ENCODE measurements around the gene PHLDB1.
A peak's percentile ranks its signal among the peaks of the same experiment; 100 is the strongest.

PHLDB1 gene

GRCh38 chr11:118688851-118689502, 81.6 kb downstream of the PHLDB1 start:
- TF ChIP-seq, protein P1, sequence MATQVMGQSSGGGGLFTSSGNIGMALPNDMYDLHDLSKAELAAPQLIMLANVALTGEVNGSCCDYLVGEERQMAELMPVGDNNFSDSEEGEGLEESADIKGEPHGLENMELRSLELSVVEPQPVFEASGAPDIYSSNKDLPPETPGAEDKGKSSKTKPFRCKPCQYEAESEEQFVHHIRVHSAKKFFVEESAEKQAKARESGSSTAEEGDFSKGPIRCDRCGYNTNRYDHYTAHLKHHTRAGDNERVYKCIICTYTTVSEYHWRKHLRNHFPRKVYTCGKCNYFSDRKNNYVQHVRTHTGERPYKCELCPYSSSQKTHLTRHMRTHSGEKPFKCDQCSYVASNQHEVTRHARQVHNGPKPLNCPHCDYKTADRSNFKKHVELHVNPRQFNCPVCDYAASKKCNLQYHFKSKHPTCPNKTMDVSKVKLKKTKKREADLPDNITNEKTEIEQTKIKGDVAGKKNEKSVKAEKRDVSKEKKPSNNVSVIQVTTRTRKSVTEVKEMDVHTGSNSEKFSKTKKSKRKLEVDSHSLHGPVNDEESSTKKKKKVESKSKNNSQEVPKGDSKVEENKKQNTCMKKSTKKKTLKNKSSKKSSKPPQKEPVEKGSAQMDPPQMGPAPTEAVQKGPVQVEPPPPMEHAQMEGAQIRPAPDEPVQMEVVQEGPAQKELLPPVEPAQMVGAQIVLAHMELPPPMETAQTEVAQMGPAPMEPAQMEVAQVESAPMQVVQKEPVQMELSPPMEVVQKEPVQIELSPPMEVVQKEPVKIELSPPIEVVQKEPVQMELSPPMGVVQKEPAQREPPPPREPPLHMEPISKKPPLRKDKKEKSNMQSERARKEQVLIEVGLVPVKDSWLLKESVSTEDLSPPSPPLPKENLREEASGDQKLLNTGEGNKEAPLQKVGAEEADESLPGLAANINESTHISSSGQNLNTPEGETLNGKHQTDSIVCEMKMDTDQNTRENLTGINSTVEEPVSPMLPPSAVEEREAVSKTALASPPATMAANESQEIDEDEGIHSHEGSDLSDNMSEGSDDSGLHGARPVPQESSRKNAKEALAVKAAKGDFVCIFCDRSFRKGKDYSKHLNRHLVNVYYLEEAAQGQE (IDR thresholded peaks at IDR 0.05; ENCODE audit: insufficient replicate concordance, low read depth) = no peak
- H3K27me3 ChIP-seq (ENCODE audit: insufficient read depth, poor library complexity, severe bottlenecking) = no peaks in the 10 kb centered on the region
- no peak overlapping the region for H3K4me3 ChIP-seq (replicated peaks; ENCODE audit: insufficient read depth, low read length)
- no peak for DNase-seq (ENCODE audit: low read depth in 1 of 2, low spot score in 1 of 2)
- no peak overlapping the region for H3K27ac ChIP-seq (replicated peaks)

GRCh38 chr11:118689503-118689851, 82.1 kb downstream of the PHLDB1 start:
- Histone ChIP-seq H3K27me3 (ENCODE audit: insufficient read depth, poor library complexity, severe bottlenecking) (no peaks in the 10 kb centered on the region), H3K27ac (replicated peaks) (no peak overlapping the region), H3K4me3 (replicated peaks; ENCODE audit: insufficient read depth, low read length) (no peak overlapping the region)
- TF ChIP-seq CTCF (IDR thresholded peaks at IDR 0.05; ENCODE audit: insufficient read depth, low read length) (no peak), SPI1 (IDR thresholded peaks at IDR 0.05; ENCODE audit: borderline replicate concordance, low read depth) (no peak), POLR2AphosphoS5 (IDR thresholded peaks at IDR 0.05; ENCODE audit: low read depth) (no peak), GABPA (IDR thresholded peaks at IDR 0.05; ENCODE audit: low read depth) (no peak)
- TF ChIP-seq, protein P1 (IDR thresholded peaks at IDR 0.05; ENCODE audit: insufficient replicate concordance, low read depth) = no peak
- DNase-seq (ENCODE audit: low read depth in 1 of 2, low spot score in 1 of 2) = no peak

DNA sequence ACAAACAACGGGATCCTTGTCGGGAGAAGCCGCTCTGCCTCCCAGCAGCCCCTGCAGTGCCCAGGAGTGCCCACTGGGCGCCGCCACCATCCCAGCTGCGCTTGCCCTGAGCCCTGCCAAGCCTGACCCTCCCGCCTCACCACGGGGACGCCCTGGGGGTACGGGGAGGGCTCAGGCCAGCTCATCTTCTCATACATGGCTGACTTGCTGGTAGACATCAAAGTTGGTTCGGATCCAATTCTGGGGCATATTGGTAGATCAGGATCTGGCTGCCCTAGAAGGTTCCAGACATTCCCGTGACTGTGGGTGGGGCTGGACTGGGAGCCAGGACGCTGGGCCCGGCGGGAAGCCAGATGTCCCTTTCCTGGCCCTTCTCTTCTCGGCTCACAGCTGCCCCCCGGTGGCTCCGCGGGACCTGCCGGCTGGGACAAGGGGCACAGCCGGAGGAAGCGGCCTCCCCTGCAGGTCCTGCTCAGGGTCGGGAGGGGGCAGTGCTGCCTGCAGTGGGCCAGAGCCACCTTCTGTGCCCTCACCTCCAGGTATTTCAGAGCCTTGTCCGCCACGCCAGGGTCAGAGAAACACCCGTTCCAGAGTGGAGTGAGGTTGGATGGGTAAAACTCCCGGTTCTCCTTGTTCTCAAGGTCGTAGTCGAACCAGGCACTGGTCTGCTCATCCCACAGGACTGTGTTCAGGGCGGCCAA, 82.6 kb downstream of the PHLDB1 start:
- TF ChIP-seq, protein P1 (IDR thresholded peaks at IDR 0.05; ENCODE audit: insufficient replicate concordance, low read depth) = no peak
- TF ChIP-seq SPI1 (IDR thresholded peaks at IDR 0.05; ENCODE audit: borderline replicate concordance, low read depth) (no peak; the same call in 1 of the 2 replicates), CTCF (IDR thresholded peaks at IDR 0.05; ENCODE audit: insufficient read depth, low read length) (peak; percentile 90), GABPA (IDR thresholded peaks at IDR 0.05; ENCODE audit: low read depth) (no peak), POLR2AphosphoS5 (IDR thresholded peaks at IDR 0.05; ENCODE audit: low read depth) (no peak)
- Histone ChIP-seq H3K27me3 (ENCODE audit: insufficient read depth, poor library complexity, severe bottlenecking) (no peaks in the 10 kb centered on the region), H3K4me3 (replicated peaks; ENCODE audit: insufficient read depth, low read length) (peak overlapping the region; percentile 33), H3K27ac (replicated peaks) (peak overlapping the region; percentile 38; the same call in 1 of the 2 replicates)
- peak; percentile 50 to 89 for DNase-seq (ENCODE audit: low read depth in 1 of 2, low spot score in 1 of 2)

All from HL-60 (cell line).